GM18907 (cell line): ENCODE results near the gene PARVB.

Source experiments
- ATAC-seq: cut with Tn5 transposase; IDR thresholded peaks from one replicate; pipeline ENCODE4 v1.9.1; 2021; ENCODE audit warnings: mild to moderate bottlenecking, moderate library complexity; ENCODE audit not compliant: unreplicated experiment

The PARVB gene

GRCh38 chr22:44085743-44086270, 61.7 kb downstream of the PARVB start:
- ATAC-seq = no peak

GRCh38 chr22:44086271-44087088, 62.4 kb downstream of the PARVB start:
- no peak for ATAC-seq

GRCh38 chr22:44087089-44087430, 63.0 kb downstream of the PARVB start:
- no peak for ATAC-seq

GRCh38 chr22:44088976-44089570, 65.0 kb downstream of the PARVB start:
- ATAC-seq = no peak

- ATAC-seq = no peak
Measured at GRCh38 chr22:44089717-44090570, 65.8 kb downstream of the PARVB start.

GRCh38 chr22:44090571-44090905, 66.4 kb downstream of the PARVB start:
- ATAC-seq = no peak

- no peak for ATAC-seq
Measured at GRCh38 chr22:44091021-44091721, 67.1 kb downstream of the PARVB start.

GRCh38 chr22:44091751-44092150, 67.6 kb downstream of the PARVB start:
- no peak for ATAC-seq

GRCh38 chr22:44092636-44093220, 68.6 kb downstream of the PARVB start:
- ATAC-seq = no peak

GRCh38 chr22:44093791-44094190, 69.7 kb downstream of the PARVB start:
- no peak for ATAC-seq

- ATAC-seq = no peak
Measured at GRCh38 chr22:44094751-44095302, 70.7 kb downstream of the PARVB start.

GRCh38 chr22:44096736-44097135, 72.6 kb downstream of the PARVB start:
- no peak for ATAC-seq

- ATAC-seq = no peak
Measured at GRCh38 chr22:44097263-44098020, 73.3 kb downstream of the PARVB start.

GRCh38 chr22:44098021-44098739, 74.1 kb downstream of the PARVB start:
- no peak for ATAC-seq

GRCh38 chr22:44098966-44099530, 74.9 kb downstream of the PARVB start:
- ATAC-seq = no peak

GRCh38 chr22:44099696-44100095, 75.6 kb downstream of the PARVB start:
- no peak for ATAC-seq

- ATAC-seq = no peak
Measured at GRCh38 chr22:44100411-44100810, 76.3 kb downstream of the PARVB start.

- ATAC-seq = no peak
Measured at GRCh38 chr22:44102121-44102520, 78.0 kb downstream of the PARVB start.

GRCh38 chr22:44102856-44103255, 78.8 kb downstream of the PARVB start:
- ATAC-seq = no peak
